Prostate gland (tissue), 2 donors: Measurements from ENCODE around the gene ADAMTS3. TPM values are rescaled to one million over a fixed set of nuclear protein-coding genes. Genes with fewer than 3 reads are reported as not detected.

Experiments used
- DNase-seq: peaks from one replicate; pipeline ENCODE4 v3.0.0-alpha.2; 2019; ENCODE audit warnings: low spot score
- H3K27ac ChIP-seq, 2 donors: fragments of 200-600 bp; sonication (generic); 2 replicates each; pipeline ENCODE4 v1.5.1; 2017 to 2019
- H3K27me3 ChIP-seq: fragments of 200-600 bp; sonication (generic); replicated peaks from 2 replicates; pipeline ENCODE4 v1.5.1; 2019; ENCODE audit not compliant: insufficient read depth
- H3K36me3 ChIP-seq, 2 donors: fragments of 200-600 bp; sonication (generic); 1 replicate in 1 of 2; 2 replicates in 1 of 2; pipeline versions ENCODE4 v1.5.1 to v1.8.1; 2017 to 2019
- H3K4me1 ChIP-seq: fragments of 200-600 bp; sonication (generic); replicated peaks from 2 replicates; pipeline ENCODE4 v1.5.1; 2019
- H3K4me3 ChIP-seq, 2 donors: fragments of 200-600 bp; sonication (generic); 2 replicates each; pipeline ENCODE4 v1.5.1; 2017 to 2019
- H3K9me3 ChIP-seq: fragments of 200-600 bp; sonication (generic); 2 replicates; pipeline ENCODE4 v1.5.1; 2017
- POLR2A ChIP-seq: fragments of 450-650 bp; IDR thresholded peaks from one replicate; pipeline ENCODE4 v1.6.1; 2016; ENCODE audit warnings: antibody characterized with exemption, mild to moderate bottlenecking
- POLR2AphosphoS5 ChIP-seq: sonication (generic); formaldehyde crosslinking; IDR thresholded peaks from one replicate; pipeline ENCODE4 v1.6.1; 2017; ENCODE audit warnings: antibody characterized with exemption
- WGBS: methylation state at CpG from one replicate; pipeline ENCODE4 v1.1.5; 2018; 5-methylcytosine and 5-hydroxymethylcytosine counted together
- intact Hi-C: fragments of 100-400 bp; cut with DNase I; formaldehyde crosslinking; loops from one replicate; pipeline ENCODE4 v1.14.2; 2022
- total RNA-seq, 2 donors: library from RNA; depleted of rRNA; stranded (reverse); fragments of >200 nt; gene quantifications; one replicate each; pipeline ENCODE4 v1.1.0, GENCODE V29; 2016
- TF ChIP-seq, protein P1 (sequence below), 4 experiments: fragments of 200-600 bp in 2 of 4; fragments of 450-650 bp in 2 of 4; sonication (generic) in 2 of 4; IDR thresholded peaks; 1 replicate in 3 of 4; 2 replicates in 1 of 4; pipeline ENCODE4 v1.5.1; 2016 to 2019; ENCODE audit warnings: antibody characterized with exemption in 4 of 4, mild to moderate bottlenecking in 2 of 4, moderate library complexity in 2 of 4

Gene ADAMTS3
- total RNA-seq, 2 donors from 2014 or later = 0.36 to 4.0 TPM

DNA sequence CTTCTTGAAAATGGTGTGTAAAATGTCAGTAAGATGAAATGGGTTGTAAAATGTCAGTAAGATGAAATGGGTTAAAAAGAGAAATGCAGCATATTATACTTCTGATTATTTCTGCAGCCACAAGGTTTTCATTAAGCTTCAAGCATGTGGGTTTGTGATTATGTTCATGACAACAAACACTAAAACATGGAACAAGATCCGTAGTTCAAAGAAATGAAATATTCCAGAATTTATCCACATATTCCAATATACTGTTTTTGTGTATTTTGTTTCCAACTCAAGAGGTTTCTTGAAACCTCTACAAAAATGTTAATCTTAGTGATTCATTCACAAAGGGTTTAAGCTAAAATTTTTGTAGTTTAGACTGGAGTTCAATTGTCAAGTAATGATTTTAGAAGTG is 84.0 kb downstream of the ADAMTS3 start:
- intact Hi-C loops = no loop called here
- Histone ChIP-seq H3K4me3 (no peak overlapping the region), H3K27me3 (no peaks in the 10 kb centered on the region), H3K4me1 (no peaks in the 10 kb centered on the region), H3K27ac (no peak overlapping the region), H3K36me3 (no peaks in the 10 kb centered on the region), H3K9me3 (no peaks in the 10 kb centered on the region)
- TF ChIP-seq, protein P1, sequence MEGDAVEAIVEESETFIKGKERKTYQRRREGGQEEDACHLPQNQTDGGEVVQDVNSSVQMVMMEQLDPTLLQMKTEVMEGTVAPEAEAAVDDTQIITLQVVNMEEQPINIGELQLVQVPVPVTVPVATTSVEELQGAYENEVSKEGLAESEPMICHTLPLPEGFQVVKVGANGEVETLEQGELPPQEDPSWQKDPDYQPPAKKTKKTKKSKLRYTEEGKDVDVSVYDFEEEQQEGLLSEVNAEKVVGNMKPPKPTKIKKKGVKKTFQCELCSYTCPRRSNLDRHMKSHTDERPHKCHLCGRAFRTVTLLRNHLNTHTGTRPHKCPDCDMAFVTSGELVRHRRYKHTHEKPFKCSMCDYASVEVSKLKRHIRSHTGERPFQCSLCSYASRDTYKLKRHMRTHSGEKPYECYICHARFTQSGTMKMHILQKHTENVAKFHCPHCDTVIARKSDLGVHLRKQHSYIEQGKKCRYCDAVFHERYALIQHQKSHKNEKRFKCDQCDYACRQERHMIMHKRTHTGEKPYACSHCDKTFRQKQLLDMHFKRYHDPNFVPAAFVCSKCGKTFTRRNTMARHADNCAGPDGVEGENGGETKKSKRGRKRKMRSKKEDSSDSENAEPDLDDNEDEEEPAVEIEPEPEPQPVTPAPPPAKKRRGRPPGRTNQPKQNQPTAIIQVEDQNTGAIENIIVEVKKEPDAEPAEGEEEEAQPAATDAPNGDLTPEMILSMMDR (IDR thresholded peaks at IDR 0.05) = no peak
- TF ChIP-seq POLR2A = no peak
- no peak for TF ChIP-seq POLR2AphosphoS5
- WGBS = 91% methylated on average over 1 of the region's 1 CpG
- DNase-seq = no peak

DNA sequence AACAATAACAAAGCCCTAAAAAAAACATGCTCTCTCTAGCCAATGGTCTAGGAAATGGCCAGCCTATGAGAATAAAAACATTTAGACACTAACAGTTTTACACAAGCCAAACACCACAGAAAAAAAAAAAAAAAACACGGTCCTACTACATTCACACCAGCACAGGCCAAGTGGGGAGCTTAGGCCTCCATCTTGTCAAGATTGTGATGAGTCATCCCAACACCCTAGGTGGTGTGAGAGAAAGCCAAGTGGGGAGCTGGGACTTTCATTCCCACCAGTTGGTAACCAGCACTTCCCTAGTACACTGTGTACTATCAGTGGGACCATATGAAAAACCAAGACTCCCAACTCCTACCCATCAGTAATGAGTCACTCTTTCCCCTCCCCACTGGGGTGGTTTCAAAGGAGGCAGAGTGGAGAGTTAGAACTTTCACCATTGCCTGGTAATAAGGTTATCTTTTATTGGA is 95.6 kb downstream of the ADAMTS3 start:
- no peak overlapping the region for H3K4me3 ChIP-seq
- intact Hi-C loops = no loop called here
- no peak for DNase-seq
- H3K4me1 ChIP-seq = no peaks in the 10 kb centered on the region
- H3K9me3 ChIP-seq = no peaks in the 10 kb centered on the region
- no peaks in the 10 kb centered on the region for H3K36me3 ChIP-seq
- WGBS = 85% methylated on average over 1 of the region's 1 CpG
- H3K27me3 ChIP-seq = no peaks in the 10 kb centered on the region
- TF ChIP-seq, protein P1 (IDR thresholded peaks at IDR 0.05) = no peak
- TF ChIP-seq POLR2AphosphoS5 (no peak), POLR2A (no peak)
- no peak overlapping the region for H3K27ac ChIP-seq

DNA sequence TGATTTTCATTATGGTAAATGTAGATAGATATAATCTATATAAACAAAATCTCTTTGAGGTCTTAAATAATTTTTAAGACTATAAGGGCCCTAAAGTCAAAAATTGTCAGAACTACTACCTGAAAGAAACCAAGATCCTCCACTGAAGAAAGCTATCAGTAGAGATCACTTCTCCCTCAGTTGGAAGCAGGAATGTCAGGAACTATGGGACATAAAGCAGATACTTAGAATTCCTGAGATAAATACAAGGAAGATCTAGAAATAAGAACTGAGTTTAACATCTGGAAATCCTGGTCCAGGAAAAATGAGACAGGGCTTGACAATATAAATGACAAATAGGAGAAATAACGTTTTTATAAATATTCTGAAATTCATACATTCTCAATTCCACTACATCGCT is 97.2 kb downstream of the ADAMTS3 start:
- intact Hi-C loops = no loop called here
- TF ChIP-seq, protein P1 (IDR thresholded peaks at IDR 0.05) = no peak
- no peak for TF ChIP-seq POLR2A
- no peak for TF ChIP-seq POLR2AphosphoS5

GRCh38 chr4:72468904-72469502 is 100.0 kb downstream of the ADAMTS3 start:
- Histone ChIP-seq H3K4me1 (no peaks in the 10 kb centered on the region), H3K4me3 (no peak overlapping the region), H3K36me3 (no peaks in the 10 kb centered on the region), H3K9me3 (no peaks in the 10 kb centered on the region), H3K27me3 (no peaks in the 10 kb centered on the region), H3K27ac (no peak overlapping the region)
- WGBS = 3% methylated on average over 1 of the region's 1 CpG
- no peak for TF ChIP-seq POLR2AphosphoS5
- TF ChIP-seq, protein P1 (IDR thresholded peaks at IDR 0.05) = peak; percentile 43 to 66 (median 61)
- intact Hi-C loops = no loop called here
- DNase-seq = no peak

More for the DNA sequence above, 97.2 kb downstream of the ADAMTS3 start:
- 80% methylated on average over 2 of the region's 2 CpGs for WGBS
- Histone ChIP-seq H3K9me3 (no peaks in the 10 kb centered on the region), H3K36me3 (no peaks in the 10 kb centered on the region), H3K27ac (no peak overlapping the region), H3K27me3 (no peaks in the 10 kb centered on the region), H3K4me1 (no peaks in the 10 kb centered on the region), H3K4me3 (no peak overlapping the region)
- no peak for DNase-seq

- H3K27me3 ChIP-seq = no peaks in the 10 kb centered on the region
- no peaks in the 10 kb centered on the region for H3K36me3 ChIP-seq
- no peaks in the 10 kb centered on the region for H3K9me3 ChIP-seq
- H3K27ac ChIP-seq = no peak overlapping the region
- TF ChIP-seq, protein P1 (IDR thresholded peaks at IDR 0.05) = no peak
- no peak for TF ChIP-seq POLR2A
- TF ChIP-seq POLR2AphosphoS5 = no peak
- H3K4me3 ChIP-seq = no peak overlapping the region
- no peak for DNase-seq
- no peaks in the 10 kb centered on the region for H3K4me1 ChIP-seq
- intact Hi-C loops = no loop called here
Measured at GRCh38 chr4:72467633-72468032, 101.4 kb downstream of the ADAMTS3 start.
